WERI-Rb-1 (cell line): ENCODE data around the gene IL15RA.
"Not testable (repeated sequence)": the region's sequence is repeated elsewhere in the genome, so short reads cannot be mapped to it uniquely, and the experiment has no call there.

Experiments
- DNase-seq: peaks from one replicate; pipeline ENCODE4 v3.0.0-alpha.2; 2020
- H3K27ac ChIP-seq: fragments of 250-450 bp; sonication (Bioruptor Pico); 2 replicates; pipeline ENCODE4 v1.5.1; 2020; ENCODE audit warnings: mild to moderate bottlenecking, moderate library complexity
- H3K27me3 ChIP-seq: fragments of 250-450 bp; sonication (Bioruptor Pico); 2 replicates; pipeline ENCODE4 v1.5.1; 2021; ENCODE audit warnings: mild to moderate bottlenecking, low read depth, moderate library complexity; ENCODE audit not compliant: insufficient read depth, severe bottlenecking
- H3K36me3 ChIP-seq: fragments of 250-450 bp; sonication (Bioruptor Pico); 2 replicates; pipeline ENCODE4 v1.5.1; 2020; ENCODE audit warnings: mild to moderate bottlenecking, moderate library complexity
- H3K4me3 ChIP-seq: 2 replicates; pipeline ENCODE4 v1.5.1; 2011; ENCODE audit warnings: low read depth, mild to moderate bottlenecking, control low read depth, low read length
- H3K9me3 ChIP-seq: fragments of 250-450 bp; sonication (Bioruptor Pico); 2 replicates; pipeline ENCODE4 v1.5.1; 2021; ENCODE audit warnings: mild to moderate bottlenecking, moderate library complexity; ENCODE audit not compliant: severe bottlenecking
- TF ChIP-seq, protein P1 (sequence below): IDR thresholded peaks from 2 replicates; pipeline ENCODE4 v1.5.1; 2011; ENCODE audit warnings: low read depth, mild to moderate bottlenecking, control low read depth, inconsistent platforms, low read length

Gene IL15RA

DNA sequence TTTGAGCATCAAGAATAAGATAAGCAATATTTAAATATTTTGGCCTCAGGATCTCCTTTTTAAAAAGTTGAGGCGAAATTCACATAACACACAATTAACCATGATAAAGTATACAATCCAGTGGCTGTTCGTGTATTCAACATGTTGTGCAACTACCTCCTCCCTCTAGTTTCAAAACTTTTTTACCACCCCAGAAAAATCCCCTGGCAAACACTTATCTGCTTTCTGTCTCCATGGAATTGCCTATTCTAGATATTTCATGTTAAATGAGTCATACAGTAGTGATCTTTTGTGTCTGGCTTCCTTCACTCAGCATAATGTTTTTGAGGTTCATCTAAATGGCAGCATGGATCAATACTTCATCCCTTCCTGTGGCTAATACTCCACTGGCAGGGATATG lies 31.8 kb upstream of the IL15RA start:
- H3K36me3 ChIP-seq = no peaks in the 10 kb centered on the region
- H3K9me3 ChIP-seq = no peaks in the 10 kb centered on the region
- peaks cover 12% of the 10 kb centered on the region for H3K27me3 ChIP-seq
- DNase-seq = no peak
- H3K4me3 ChIP-seq = no peak overlapping the region
- TF ChIP-seq, protein P1, sequence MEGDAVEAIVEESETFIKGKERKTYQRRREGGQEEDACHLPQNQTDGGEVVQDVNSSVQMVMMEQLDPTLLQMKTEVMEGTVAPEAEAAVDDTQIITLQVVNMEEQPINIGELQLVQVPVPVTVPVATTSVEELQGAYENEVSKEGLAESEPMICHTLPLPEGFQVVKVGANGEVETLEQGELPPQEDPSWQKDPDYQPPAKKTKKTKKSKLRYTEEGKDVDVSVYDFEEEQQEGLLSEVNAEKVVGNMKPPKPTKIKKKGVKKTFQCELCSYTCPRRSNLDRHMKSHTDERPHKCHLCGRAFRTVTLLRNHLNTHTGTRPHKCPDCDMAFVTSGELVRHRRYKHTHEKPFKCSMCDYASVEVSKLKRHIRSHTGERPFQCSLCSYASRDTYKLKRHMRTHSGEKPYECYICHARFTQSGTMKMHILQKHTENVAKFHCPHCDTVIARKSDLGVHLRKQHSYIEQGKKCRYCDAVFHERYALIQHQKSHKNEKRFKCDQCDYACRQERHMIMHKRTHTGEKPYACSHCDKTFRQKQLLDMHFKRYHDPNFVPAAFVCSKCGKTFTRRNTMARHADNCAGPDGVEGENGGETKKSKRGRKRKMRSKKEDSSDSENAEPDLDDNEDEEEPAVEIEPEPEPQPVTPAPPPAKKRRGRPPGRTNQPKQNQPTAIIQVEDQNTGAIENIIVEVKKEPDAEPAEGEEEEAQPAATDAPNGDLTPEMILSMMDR = no peak
- no peak overlapping the region for H3K27ac ChIP-seq

DNA sequence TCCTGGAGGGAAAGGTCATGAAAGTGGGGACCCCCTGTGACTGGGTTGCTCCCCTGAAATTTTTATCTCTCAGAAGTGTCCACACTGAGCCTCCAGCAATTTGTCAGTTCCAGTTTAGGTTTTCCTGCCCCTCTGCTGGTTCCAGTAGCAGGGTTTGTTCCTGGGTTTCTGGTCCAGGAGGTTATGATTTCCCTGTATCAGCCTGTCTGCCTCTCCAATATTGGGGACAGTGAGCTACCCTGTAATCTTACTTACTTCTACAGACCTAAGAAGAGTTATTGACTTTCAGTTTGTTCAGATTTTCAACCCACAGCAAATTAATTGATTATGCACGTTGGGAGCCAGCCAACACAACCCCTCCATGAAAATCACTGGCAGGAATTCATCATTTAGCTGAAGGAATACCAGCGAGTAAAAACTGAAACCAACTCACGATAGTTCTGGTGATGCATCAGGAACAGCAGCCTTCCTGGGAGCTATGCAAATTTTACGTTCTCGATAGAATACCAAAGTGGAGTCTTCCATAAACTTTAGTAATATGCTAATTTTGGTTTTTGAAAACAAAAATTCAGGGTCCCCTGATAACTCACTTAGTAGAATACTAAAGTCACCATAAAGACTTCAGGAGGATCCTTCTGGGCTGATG lies 31.3 kb upstream of the IL15RA start:
- no peaks in the 10 kb centered on the region for H3K36me3 ChIP-seq
- H3K27me3 ChIP-seq = peaks cover 8% of the 10 kb centered on the region
- H3K9me3 ChIP-seq = no peaks in the 10 kb centered on the region
- TF ChIP-seq, protein P1 = no peak
- DNase-seq = no peak
- no peak overlapping the region for H3K27ac ChIP-seq
- H3K4me3 ChIP-seq = no peak overlapping the region

DNA sequence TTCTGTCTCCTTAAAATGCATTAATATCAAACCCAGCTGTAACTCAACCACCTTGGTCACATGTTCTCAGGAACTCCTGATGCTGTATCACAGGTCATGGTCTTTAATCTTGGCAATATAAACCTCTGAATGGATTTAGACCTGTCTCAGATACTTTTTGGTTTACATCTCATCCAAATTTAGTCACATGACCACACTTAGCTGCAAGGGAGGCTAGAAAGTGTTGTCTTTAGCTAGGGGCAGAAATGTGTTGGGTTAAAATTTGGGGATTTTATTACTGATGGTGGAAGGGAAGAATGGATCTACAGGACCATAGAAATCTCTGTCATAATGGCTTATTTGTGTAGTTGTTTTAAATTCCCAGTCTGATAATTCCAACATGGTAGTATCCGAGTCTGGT lies 29.6 kb upstream of the IL15RA start:
- Histone ChIP-seq H3K36me3 (no peaks in the 10 kb centered on the region), H3K27ac (no peak overlapping the region), H3K4me3 (no peak overlapping the region), H3K27me3 (peaks cover 11% of the 10 kb centered on the region), H3K9me3 (no peaks in the 10 kb centered on the region)
- TF ChIP-seq, protein P1 = no peak
- no peak for DNase-seq

DNA sequence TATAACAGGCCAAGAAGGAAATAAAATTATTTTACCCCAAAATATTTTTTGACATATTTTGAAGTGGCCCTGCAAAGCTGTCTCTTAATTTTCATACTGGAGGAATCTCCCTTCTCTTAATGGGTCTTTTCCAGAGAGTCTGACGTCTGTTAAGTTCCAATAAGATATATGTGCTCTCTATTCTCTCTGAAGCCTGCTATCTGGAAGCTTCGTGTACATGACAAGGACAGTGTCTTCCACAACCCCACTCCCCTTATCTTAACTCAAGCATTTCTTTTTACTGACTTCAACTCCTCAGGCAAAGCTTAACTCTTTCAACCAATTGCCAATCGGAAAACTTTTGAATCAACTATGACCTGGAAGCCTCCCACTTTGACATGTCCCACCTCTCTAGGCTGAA lies 29.2 kb upstream of the IL15RA start:
- no peak overlapping the region for H3K4me3 ChIP-seq
- no peaks in the 10 kb centered on the region for H3K9me3 ChIP-seq
- H3K36me3 ChIP-seq = no peaks in the 10 kb centered on the region
- H3K27me3 ChIP-seq = peaks cover 10% of the 10 kb centered on the region
- DNase-seq = no peak
- H3K27ac ChIP-seq = no peak overlapping the region
- TF ChIP-seq, protein P1 = no peak

DNA sequence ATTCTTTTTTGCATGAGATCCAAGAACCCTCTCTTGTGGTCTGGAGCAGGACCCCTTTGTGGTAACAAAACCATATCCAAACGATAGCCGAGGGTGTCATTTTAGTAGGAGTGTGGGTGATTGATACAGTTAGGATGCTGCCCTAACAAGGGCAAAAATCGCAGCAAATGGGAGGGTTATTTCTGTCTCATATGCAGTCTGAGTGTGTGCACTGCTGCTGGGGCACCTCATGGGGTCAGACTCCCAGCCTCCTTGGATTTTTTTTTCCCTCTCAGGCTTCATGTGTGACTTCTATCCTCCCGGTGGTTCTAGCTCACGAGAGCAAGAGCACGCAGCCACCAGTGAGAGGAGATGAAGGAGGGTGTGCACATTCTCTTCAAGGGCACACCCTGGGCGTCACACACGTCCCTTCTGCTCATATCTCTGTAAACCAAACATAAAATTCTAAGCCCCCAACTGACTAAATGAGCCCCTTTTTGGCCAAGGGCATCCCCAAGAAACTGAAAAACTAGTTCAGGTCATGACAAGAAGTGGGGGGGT lies 28.6 kb upstream of the IL15RA start:
- no peak overlapping the region for H3K4me3 ChIP-seq
- peaks cover 10% of the 10 kb centered on the region for H3K27me3 ChIP-seq
- H3K27ac ChIP-seq = no peak overlapping the region
- TF ChIP-seq, protein P1 = no peak
- no peaks in the 10 kb centered on the region for H3K36me3 ChIP-seq
- no peak for DNase-seq
- H3K9me3 ChIP-seq = no peaks in the 10 kb centered on the region

DNA sequence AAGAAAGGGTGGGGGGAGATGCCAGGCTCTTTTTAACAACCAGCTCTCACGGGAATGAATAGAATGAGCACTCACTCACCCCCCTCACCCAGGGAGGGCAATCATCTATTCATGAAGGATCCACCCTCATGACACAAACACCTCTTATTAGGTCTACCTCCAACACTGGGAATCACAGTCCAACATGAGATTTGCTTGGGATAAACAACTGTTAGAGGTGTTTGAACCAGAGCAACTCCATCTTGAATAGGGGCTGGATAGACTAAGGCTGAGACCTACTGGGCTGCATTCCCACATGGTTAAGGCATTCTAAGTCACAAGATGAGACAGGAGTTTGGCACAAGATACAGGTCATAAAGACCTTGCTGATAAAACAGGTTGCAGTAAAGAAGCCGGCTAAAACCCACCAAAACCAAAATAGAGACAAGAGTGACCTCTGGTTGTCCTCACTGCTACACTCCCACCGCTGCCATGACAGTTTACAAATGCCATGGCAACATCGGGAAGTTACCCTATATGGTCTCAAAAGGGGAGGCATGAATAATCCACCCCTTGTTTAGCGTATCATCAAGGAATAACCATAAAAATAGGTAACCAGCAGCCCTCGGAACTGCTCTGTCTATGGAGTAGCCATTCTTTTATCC lies 27.9 kb upstream of the IL15RA start:
- not testable (repeated sequence) for H3K4me3 ChIP-seq, DNase-seq, H3K9me3 ChIP-seq, H3K27ac ChIP-seq, H3K27me3 ChIP-seq, H3K36me3 ChIP-seq
